Stimulated activated CD8-positive, alpha-beta memory T cell treated with anti-CD3 and anti-CD28 coated beads, Interleukin-12 subunit alpha, Interleukin-12 subunit beta, amount 100 ng/mL, for 1 hour (primary cell): ENCODE measurements around the gene IMPACT.

Experiments
- DNase-seq: peaks from one replicate; pipeline ENCODE4 v3.0.0-alpha.2; 2020; ENCODE audit warnings: low read depth

The IMPACT gene

GRCh38 chr18:24479371-24479770 lies 52.9 kb downstream of the IMPACT start:
- DNase-seq, result no peak

- no peak for DNase-seq
Measured at GRCh38 chr18:24482821-24483220, 56.4 kb downstream of the IMPACT start.

DNA sequence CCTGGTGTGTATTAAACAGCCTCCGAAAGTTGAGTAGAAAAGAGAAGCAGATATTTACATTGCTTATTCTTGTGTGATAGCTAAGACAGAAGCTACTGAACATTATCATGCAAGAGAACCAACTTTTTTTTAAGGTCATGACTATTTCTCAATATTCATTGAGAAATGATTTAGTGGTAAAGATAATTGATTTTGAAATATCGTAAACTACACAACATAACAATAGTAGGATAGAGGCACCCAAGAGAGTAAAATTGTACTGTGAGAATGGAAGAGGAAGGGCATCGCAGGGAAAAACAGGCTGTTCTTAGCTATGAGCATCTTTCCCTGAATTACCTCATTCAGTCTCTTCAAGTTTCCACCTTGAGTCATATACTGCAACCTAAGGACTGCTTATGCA lies 59.2 kb downstream of the IMPACT start:
- no peak for DNase-seq

GRCh38 chr18:24486684-24487083 lies 60.2 kb downstream of the IMPACT start:
- no peak for DNase-seq

DNA sequence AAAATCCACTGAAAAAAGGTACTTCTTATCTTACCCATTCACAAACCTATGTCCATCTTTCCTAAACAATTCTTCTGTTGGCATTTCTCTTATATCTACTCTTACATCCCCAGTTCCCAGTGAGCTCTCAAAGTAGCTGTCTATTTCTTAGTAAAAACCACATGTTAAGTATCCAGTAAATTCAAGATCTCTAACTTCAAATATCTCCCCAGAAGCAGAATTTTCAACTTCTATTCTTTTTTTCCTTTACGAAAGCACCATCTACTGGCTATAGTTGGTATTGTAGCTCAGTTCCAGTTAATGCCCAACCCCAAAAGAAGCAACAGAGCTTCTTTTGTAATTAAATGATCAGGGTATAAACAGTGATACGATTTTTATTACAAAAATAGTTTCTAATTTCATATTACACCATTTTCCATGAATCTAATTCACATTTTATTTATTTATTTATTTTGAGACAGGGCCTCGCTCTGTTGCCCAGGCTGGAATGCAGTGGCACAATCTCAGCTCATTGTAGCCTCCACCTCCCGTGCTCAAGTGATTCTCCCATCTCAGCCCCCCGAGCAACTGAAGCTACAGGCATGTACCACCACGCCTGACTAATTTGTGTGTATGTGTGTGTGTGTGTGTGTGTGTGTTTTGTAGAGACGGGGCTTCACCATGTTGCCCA lies 62.5 kb downstream of the IMPACT start:
- DNase-seq, result no peak

GRCh38 chr18:24490539-24490938 lies 64.1 kb downstream of the IMPACT start:
- no peak for DNase-seq

DNA sequence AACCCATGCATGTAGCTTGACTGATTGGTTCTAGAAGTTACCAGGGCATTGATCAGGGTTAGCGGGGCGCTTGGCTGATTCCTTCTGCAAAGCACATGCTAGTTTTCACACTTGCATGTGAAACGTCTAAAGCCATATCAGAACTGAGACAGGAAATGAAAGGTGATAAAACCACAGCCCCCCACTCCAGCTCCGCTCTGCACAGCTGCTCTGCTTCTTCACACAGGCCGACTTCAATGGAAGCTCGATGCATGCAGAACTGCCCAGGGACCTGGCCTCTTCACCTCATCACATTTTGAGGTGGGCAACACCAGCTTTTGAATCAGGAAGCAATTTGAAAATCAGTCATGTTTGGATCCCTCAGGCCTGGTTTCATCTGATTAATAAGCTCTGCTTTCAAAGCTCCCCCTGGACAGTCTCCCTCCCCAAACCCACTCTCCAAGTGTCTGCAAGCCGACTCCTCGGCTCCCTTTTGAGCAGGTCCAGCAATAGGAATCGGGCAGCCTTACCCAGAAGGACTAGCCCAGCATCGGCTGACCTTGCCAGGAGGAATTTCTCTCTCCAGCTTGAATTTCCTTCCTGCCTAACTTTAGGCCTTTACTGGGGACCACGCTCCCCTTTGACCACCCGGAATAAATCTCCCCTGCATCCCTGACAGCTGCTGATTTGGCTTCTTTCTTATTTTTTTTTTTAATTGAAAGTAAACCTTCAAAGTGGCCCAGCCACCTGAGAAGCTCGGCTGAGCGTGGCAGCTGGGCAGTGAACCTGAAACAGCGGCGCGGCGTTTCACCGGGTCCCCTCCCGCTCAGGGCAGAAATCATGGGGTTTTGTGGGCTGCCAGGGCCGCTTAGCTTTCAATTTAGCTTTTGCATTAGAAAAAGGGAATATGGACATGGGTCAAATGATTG lies 65.7 kb downstream of the IMPACT start:
- DNase-seq, result no peak

GRCh38 chr18:24494586-24494985 lies 68.1 kb downstream of the IMPACT start:
- no peak for DNase-seq

- no peak for DNase-seq
Measured at GRCh38 chr18:24497031-24497754, 70.7 kb downstream of the IMPACT start.

GRCh38 chr18:24499814-24500213 lies 73.3 kb downstream of the IMPACT start:
- DNase-seq, result no peak

DNA sequence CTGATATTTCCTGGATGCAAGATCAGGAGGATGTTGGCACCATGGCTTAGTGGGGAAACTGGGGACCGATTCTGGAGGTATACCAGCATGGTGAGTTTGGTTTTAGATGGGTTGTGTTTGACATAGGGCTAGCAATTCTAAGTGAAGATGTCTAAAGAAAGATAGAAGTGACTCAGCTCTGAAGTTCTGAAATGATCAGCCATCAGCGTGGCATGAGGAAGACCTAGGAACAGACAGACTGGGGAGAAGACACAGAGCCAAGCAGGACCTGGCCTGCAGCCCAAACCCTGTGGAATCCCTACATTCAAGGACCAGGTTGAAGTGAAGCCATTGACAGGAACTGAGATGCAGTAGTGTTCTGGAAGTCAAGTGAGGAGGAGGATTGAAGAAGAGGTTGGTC lies 73.7 kb downstream of the IMPACT start:
- DNase-seq, result no peak

GRCh38 chr18:24500766-24501165 lies 74.3 kb downstream of the IMPACT start:
- DNase-seq, result no peak

GRCh38 chr18:24502667-24503523 lies 76.4 kb downstream of the IMPACT start:
- DNase-seq, result no peak
